SU-DHL-6 (cell line): ENCODE data around the gene MRO.

Source experiments
- H2AFZ ChIP-seq: fragments of 200-600 bp; sonication (generic); 2 replicates; pipeline ENCODE4 v1.6.1; 2014; ENCODE audit warnings: low read depth, mild to moderate bottlenecking, moderate library complexity, mixed read lengths, antibody characterized with exemption, low read length; ENCODE audit not compliant: severe bottlenecking
- H3F3A ChIP-seq: fragments of 200-600 bp; shearing (Covaris generic); 2 replicates; pipeline ENCODE4 v1.6.0; 2016; ENCODE audit warnings: antibody characterized with exemption, mild to moderate bottlenecking; ENCODE audit not compliant: insufficient read depth
- H3K27ac ChIP-seq: fragments of 200-600 bp; sonication (generic); 2 replicates; pipeline ENCODE4 v1.5.1; 2016; ENCODE audit warnings: low read depth, mild to moderate bottlenecking, low read length, moderate library complexity, mixed read lengths
- H3K27me3 ChIP-seq: fragments of 200-600 bp; sonication (generic), shearing (Covaris generic); 2 replicates; pipeline ENCODE4 v1.6.0; 2014; ENCODE audit warnings: mild to moderate bottlenecking, low read length
- H3K36me3 ChIP-seq: fragments of 200-600 bp; sonication (generic); 2 replicates; pipeline ENCODE4 v1.6.1; 2014; ENCODE audit warnings: mild to moderate bottlenecking, low read length, mixed read lengths
- H3K4me2 ChIP-seq: fragments of 300-600, 200-600 bp; shearing (Covaris generic), sonication (generic); 2 replicates; pipeline ENCODE4 v1.6.0; 2014; ENCODE audit warnings: low read length, low read depth, mild to moderate bottlenecking; ENCODE audit not compliant: poor library complexity, severe bottlenecking
- H3K4me3 ChIP-seq: fragments of 200-600 bp; sonication (generic); 2 replicates; pipeline ENCODE4 v1.5.1; 2014; ENCODE audit warnings: antibody characterized with exemption, low read length, mild to moderate bottlenecking, mixed read lengths; ENCODE audit not compliant: insufficient read depth, poor library complexity, severe bottlenecking
- H3K79me2 ChIP-seq: fragments of 200-600 bp; sonication (generic); 2 replicates; pipeline ENCODE4 v1.6.1; 2014; ENCODE audit warnings: mild to moderate bottlenecking, low read length, moderate library complexity; ENCODE audit not compliant: insufficient read depth
- H3K9ac ChIP-seq: fragments of 200-600 bp; sonication (generic); 2 replicates; pipeline ENCODE4 v1.7.0; 2014; ENCODE audit warnings: mild to moderate bottlenecking, low read length
- H3K9me2 ChIP-seq: fragments of 200-600 bp; sonication (generic); replicated peaks from 2 replicates; pipeline ENCODE4 v1.6.1; 2014; ENCODE audit warnings: low read length; ENCODE audit not compliant: insufficient read depth
- H3K9me3 ChIP-seq: fragments of 200-600 bp; sonication (generic); 2 replicates; pipeline ENCODE4 v1.6.1; 2014; ENCODE audit warnings: low read length, mixed read lengths; ENCODE audit not compliant: insufficient read depth
- H4K20me1 ChIP-seq: fragments of 200-600 bp; sonication (generic); 2 replicates; pipeline ENCODE4 v1.6.1; 2014; ENCODE audit warnings: low read depth, mild to moderate bottlenecking, antibody characterized with exemption, low read length, moderate library complexity, mixed read lengths
- CTCF ChIP-seq: fragments of 200-600 bp; sonication (generic); IDR thresholded peaks from one replicate; pipeline ENCODE4 v1.5.1; 2017; ENCODE audit warnings: antibody characterized with exemption, mild to moderate bottlenecking, low read length, moderate library complexity; ENCODE audit not compliant: insufficient read depth, poor library complexity, severe bottlenecking
- EZH2phosphoT487 ChIP-seq: fragments of 200-600 bp; sonication (generic), shearing (Covaris generic); conservative IDR thresholded peaks from 2 replicates; pipeline ENCODE4 v1.6.1; 2018; ENCODE audit warnings: mild to moderate bottlenecking, antibody characterized with exemption, low read length, moderate library complexity, mixed read lengths

Gene MRO

GRCh38 chr18:50822756-50823155 is 2.9 kb upstream of the MRO start:
- no peak for TF ChIP-seq EZH2phosphoT487
- no peak for TF ChIP-seq CTCF

DNA sequence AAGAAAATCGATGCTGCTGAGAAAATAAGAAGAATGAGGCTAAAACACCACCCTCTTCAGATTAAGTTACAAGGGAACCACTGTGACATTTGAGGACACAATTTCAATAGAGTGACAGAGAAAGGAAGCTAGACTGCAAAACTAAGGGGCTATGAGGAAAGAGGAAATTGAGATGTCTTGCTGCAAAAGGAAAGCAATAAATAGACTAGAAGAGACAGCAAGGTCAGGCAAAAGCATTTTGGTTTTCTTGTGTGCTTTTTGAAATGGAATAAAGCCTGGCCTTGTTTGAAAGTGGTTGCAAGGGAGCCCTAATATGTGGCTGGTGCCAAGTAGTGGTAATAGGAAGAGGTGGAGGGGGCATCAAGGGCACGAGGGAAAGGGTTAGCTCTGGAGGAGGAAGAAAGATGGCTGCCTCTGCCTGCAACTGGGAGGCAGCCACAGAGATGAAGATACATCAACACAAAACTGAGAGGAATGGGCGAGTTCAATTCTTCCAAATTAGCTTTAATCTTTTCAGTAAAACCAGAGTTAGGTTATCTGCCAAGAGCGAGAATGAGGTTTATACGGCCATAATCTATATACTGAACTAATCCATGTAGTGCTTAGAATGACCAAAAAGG is 1.2 kb upstream of the MRO start:
- TF ChIP-seq CTCF (no peak), EZH2phosphoT487 (no peak)
- Histone ChIP-seq H3K9me2 (no peaks in the 10 kb centered on the region), H3K27me3 (no peaks in the 10 kb centered on the region), H3K4me2 (peak overlapping the region; percentile 50), H3K9me3 (no peaks in the 10 kb centered on the region), H2AFZ (peak overlapping the region; percentile 94), H3K79me2 (no peaks in the 10 kb centered on the region), H3K36me3 (no peaks in the 10 kb centered on the region), H3K9ac (no peak overlapping the region), H3F3A (no peaks in the 10 kb centered on the region), H3K4me3 (no peak overlapping the region), H4K20me1 (no peaks in the 10 kb centered on the region), H3K27ac (no peak overlapping the region)

More at GRCh38 chr18:50822756-50823155, 2.9 kb upstream of the MRO start:
- Histone ChIP-seq H3K4me3 (no peak overlapping the region), H4K20me1 (no peaks in the 10 kb centered on the region), H3K9me2 (no peaks in the 10 kb centered on the region), H3K36me3 (no peaks in the 10 kb centered on the region), H3K4me2 (no peak overlapping the region), H3K9me3 (no peaks in the 10 kb centered on the region), H3K27me3 (no peaks in the 10 kb centered on the region), H3K79me2 (no peaks in the 10 kb centered on the region), H2AFZ (no peak overlapping the region), H3F3A (no peaks in the 10 kb centered on the region), H3K27ac (no peak overlapping the region), H3K9ac (no peak overlapping the region)

GRCh38 chr18:50819027-50819727 is 639 bp downstream of the MRO start:
- no peak overlapping the region for H3K4me3 ChIP-seq
- peak overlapping the region; percentile 15 for H3K4me2 ChIP-seq
- H3K9ac ChIP-seq: no peak overlapping the region
- H2AFZ ChIP-seq: no peak overlapping the region
- no peaks in the 10 kb centered on the region for H3K36me3 ChIP-seq
- H3K27ac ChIP-seq: no peak overlapping the region
- H4K20me1 ChIP-seq: no peaks in the 10 kb centered on the region
- no peaks in the 10 kb centered on the region for H3K27me3 ChIP-seq
- no peak for TF ChIP-seq EZH2phosphoT487
- no peaks in the 10 kb centered on the region for H3K79me2 ChIP-seq
- no peaks in the 10 kb centered on the region for H3F3A ChIP-seq
- H3K9me3 ChIP-seq: no peaks in the 10 kb centered on the region
- no peaks in the 10 kb centered on the region for H3K9me2 ChIP-seq
